Fibroblast of the conjunctiva (primary cell): ENCODE measurements around the gene ARSI.

Experiments used
- DNase-seq: peaks from one replicate; pipeline ENCODE4 v3.0.0-alpha.2; 2010; ENCODE audit warnings: low read depth

ARSI gene

DNA sequence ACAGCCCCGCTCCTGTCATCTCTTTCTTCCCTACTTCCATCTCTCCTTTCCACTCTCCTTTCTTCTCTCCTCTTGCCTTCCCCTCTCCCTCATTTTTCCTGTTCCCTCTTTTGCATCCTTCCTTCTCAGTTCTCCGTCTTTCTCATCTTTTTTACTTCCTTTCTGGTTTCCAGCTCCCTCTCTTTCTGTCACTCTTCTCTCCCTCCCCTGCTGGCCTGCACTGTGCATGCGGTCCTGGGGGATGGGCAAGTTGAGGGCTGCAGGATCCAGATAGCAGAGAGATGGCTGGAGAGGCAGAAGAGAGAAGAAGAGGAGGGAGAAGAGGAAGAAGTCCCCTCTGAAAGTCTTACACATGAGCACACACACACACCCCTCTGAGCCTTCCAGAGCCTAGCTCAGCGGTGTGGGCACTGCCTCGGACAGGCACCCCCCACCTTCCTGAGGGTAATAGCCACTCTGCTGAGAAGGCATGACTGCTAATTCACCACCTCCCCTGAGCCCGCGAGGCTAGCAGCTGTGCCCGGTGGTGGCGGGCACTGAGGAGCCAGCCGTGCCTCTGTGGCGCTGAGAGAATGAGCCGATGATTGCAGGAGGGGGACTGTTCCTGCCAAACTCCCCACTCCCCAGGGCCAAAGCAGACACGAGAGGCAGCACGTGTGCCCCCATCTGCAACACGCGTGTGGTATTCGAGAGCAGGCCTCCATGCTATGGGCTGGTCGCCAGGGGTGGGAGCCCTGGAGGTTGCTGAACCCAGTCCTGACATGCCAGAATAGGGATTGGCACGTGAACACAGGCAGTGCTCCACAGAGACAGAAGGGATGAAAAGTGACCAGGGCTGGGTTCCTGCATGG, 9.4 kb downstream of the ARSI start:
- DNase-seq = no peak

DNA sequence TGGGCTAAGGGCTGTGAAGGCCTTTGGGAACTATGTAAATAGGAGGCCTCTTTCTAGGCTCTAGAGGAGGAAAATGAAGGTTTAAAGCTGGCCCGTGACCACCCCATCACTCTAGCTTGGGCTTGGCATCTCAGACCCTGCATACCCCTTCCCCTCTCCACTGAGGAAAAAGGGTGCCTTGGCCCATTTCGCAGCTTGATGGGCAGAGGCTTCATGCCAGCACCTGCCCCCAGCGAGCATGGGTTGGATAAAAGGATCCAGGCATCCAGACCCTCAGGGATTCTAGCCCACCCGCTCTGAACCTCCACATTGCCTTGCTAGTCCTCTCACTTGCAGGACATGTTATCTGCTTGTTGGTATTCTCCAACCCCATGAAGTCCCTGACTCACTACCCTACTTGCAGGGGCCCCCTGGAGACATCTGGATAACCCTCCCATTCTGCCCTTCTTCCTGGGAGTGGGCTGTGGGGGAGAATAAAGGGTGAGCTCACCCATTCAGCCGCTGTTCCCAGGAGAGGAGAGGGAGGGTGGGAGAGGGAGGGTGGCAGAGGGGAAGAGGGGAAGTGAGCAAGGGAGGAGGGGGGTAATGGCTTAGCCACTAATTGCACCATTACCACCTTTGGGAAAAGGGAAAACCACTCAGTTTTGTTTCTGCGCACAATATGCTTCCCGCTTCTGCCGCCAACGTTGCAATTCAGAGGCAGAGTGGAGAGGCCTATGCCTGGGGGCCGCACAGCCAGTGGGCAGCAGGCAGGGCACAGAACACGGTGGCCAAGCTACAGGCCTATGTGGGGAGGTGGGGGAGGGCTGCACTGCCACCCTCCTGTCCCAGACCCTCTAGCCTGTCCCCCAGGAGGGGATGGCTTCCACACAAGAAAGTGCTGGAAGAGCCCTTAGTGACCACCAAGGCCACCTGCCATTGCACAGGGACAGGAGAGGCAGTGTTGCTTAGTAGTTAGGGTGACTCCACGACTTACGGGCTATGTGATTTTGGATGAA, 11.0 kb downstream of the ARSI start:
- DNase-seq = no peak

DNA sequence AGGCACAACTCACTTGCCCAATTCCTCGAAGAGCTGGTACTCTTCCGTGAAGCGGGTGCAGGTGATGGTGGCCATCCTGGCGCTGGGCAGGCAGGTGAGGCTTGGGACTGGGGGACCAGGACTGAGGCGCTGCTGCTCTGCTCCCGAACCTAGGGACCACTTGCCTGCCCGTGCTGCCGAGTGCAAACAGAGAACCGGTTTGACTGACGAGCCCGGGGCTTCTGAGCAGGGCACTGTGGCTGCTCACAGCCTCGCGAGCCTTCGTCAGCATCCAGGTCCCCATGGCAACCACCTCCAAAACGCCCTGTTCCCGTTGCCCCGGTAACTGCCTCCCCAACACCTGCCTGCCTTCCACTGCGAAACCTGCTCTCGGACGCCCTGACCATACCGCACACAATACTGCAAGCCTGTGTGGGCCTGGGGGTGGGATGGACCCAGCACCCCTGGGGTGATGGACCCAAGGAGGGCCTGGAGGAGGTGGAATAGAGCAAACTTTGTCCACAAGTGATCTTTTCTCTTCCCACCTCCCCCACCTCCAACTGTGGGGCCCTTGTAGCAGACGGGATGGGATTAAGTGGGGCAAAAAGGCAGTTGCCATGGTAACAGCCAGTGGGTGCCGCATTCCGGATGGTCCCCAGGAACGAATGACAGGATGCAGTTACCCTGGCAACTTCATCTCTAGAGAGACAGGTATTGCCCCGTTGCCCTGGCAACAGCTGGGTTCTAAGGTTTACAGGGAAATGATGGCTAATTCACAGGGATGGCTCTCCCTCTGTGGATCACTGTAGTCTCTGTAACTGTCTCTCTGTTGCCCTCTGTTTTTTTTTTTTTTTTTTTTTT, 12.9 kb downstream of the ARSI start, which contains the start of gene CAMK2A:
Gene CAMK2A, minus strand, starts transcription at position 223 of the 840 bp plus-strand sequence. Its CDS starts 148 bp downstream, at position 75.
- no peak for DNase-seq

DNA sequence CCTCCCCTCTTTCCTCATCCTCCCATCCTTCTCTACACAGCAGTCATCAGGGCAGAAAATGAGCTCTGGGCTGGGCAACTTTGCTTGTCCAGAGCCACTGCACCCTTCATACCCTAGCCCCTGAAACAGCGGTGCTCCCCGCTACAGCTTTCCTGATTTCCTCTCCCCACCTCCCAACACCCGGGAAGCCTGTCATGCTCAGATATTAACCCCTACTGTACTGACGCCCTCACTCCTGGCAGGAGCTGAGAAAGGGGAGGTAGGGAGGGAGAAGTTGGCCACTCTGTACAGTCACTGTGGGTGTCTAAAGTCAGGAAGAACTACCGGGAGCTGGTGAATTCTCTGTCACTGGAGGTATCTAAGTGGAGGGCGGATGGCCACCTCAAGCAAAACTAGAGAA, 13.9 kb downstream of the ARSI start:
- DNase-seq = no peak

DNA sequence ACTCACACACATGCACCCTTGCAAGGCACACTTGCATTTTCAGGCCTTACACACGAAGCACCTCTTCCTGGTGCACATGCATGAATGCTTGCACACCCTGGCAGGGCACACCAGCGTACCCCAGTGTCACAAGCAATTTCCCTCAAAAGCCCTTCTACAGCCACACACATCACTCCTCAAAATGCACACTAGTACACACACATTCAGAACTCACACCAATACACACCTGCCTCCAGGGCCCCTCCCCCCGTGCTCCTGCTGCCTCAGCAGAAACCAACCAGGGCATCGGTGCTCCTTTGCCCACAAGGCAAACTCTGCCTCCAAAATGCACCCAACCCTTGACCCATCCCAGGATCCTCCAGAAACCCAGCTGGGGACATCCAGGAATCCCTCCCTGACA, 14.3 kb downstream of the ARSI start:
- DNase-seq = no peak

DNA sequence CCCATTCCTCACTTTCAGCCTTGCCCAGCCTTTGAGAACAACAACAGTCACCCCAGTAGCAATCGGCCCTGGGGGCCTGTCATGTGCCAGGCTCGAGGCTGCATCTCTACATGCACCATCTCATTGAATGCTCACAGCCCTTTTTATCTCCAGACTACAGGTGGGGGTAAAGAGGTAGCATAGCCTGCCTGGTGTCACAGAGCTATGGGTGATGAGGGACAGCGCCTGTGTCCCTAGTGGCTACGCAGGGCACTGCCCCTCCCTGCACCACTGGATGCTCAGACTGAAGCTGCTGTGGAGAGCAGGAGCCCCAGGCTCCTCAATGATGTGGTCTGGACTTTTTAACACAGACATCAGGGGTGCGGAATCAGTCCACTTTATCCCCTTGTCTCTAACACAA, 15.9 kb downstream of the ARSI start:
- DNase-seq = no peak

DNA sequence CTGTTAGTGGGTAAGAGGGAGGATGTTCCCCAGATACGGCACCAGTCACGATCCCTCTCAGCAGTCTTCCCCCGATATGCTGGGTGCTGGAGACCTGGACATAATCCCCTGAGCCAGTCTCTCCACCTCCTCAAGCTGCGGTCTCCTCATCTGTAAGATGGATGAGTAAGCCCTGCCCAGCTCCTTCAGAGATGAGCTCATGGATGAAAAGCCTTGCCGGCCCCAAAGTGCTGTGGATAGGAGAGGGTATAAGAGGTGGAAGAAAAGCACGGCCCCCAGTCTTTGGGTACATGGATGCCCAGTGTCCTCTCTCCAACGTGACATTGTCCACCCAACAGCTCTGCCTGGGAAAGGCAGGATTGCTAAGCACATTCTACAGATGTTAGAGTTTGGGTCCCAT, 17.6 kb downstream of the ARSI start:
- no peak for DNase-seq

DNA sequence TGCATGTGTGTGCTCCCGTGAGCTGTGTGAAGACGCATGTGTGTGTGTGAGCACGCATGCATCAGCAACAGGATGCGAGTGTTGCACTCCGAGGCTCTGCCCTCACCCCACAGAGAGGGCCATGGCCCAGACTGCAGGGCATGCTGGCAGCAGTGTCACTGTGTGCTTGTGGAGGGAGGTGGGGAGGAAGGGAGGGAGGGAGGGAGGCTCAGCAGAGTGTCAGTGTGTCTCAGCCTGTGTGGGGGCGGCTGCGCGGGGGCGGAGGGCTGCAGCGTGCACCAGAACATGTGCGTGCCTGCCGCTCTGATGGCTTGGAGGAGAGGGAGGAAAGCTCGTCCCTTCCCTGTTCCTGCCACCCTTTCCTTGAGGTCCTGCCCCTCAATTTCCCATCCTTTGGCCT, 18.4 kb downstream of the ARSI start:
- no peak for DNase-seq

DNA sequence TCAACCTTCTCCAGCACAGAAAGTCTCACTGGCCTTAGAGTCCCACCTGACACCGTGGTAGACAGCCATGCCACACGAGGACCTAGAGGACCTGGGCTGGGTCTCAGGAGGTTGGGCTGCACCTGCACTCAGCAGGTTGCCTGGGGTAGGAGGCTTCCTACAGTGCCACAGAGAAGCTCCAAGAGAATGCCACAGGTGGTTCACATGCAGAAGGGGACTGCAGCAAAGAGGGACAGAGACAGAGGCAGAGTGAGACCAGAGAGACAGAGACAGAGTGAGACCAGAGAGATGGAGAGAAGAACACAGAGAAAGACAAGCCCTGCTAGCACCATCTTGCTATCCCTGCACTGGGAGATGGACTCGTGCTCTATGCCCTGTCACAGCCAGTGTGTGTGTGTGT, 18.8 kb downstream of the ARSI start:
- no peak for DNase-seq

DNA sequence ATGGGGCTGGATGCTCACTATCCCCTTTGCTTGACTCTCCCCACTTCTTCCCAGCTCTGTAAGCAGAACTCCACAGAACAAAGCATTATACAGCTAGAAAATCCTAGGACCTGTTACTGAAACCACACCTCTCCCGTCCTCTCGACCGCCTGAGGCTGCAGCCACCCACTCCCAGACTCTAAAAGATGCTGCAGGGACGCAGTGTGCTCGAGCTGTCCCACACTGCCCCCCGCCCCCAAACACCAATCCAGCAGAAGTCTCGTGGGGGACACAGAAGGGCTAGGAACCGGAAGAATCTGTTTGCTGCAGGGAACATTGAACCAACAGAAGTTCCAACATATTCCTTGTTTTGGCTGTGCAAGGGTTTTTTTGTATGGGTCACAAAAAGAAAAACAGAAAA, 20.7 kb downstream of the ARSI start:
- no peak for DNase-seq

DNA sequence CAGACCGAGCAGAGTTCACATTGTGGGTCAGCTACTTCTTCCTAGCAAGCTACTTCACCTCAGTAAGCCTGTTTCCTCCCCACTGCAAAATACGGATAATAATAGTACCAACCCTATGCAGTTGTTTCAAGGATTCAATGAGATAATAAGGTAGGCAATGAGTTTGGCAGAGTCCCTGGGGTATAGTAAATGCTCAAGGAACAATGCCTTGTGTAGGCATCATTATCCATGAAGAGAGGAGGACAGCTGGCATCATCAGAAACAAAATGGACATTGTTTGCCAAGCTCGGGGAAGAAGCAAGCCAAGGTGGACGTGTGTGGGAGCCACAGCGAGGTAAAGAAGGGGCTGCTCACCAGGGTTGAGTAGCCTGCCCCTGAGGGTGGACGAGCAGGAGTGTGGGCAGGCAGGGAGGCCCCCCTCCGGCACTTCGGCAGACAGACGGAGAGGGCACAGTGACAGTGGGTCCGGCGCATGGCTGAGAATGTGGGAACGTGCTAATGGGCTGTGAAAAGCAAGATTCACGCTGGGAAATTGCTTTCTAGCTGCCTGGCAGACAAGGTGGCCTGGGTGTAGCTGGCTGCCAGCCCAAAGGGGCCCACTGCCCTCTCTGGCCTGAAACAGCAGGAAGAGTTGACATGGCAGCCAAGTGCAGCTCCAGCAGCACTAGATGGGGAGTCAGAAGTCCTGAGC, 23.2 kb downstream of the ARSI start:
- DNase-seq = no peak

DNA sequence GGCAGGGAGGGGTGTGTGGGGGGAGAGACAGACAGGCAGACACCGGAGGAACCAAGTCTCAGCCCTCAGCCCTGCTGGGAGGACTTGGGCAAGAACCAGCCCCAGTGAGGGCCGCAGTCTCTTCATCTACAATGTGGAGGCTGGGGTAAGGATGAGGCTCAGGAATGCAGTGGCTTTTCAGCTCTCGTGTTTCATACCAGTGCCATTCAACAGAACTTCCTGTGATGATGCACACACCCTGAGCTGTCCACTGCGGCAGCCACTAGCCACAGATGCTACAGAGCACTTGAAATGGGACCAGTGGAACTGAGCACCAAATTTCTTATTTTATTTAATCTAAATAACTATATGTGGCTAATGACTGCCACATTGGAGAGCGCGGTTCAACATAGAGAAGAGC, 23.8 kb downstream of the ARSI start:
- DNase-seq = no peak

DNA sequence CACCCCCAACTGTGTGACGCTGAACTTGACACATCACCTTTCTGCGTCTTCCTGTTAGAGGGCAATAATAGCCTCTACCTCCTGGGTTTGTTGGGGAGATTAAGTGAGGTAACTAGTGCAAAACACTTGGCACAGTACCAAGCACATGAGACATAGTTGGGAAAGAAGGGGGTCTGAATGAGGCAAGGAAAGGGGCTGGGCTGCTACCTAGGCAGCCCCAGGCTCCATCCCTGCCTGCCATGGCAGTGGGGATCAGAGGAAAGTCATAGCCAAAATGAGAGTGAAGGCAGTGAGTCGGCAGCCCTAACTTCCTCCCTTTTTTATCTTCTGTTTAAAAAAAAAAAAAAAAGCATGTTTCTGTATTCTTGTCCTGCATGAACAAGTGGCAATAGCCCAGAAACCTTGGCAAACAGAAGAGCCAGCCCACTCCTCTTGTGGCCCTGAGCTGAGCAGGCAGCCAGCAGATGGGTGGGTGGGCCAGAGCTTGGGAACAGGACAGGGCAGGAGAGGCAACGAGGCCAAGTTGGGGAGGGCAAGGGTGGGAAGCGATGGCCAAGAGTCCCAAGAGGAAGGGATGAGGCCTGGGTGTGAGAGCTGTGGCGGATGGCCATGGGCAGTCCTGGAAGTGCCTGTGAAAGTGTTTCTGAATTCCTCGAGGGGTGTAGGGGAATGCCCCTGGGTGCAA, 24.5 kb downstream of the ARSI start:
- DNase-seq = no peak

DNA sequence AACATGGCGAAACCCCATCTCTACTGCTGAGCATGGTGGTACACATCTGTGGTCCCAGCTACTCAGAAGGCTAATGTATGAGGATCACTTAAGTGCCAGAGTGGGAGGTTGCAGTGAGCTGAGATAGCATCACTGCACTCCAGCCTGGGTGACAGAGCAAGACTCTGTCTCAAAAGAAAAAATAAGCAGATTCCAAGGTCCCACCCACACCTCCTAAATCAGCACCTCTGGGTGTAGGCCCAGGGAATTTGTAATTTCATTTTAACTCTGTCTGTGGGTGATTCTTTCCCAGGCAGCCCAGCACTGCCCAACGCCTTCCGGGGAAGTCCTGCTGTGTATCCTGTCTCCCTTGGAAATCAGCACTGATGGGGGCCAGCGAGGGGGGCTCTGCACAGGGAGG, 25.7 kb downstream of the ARSI start:
- no peak for DNase-seq

DNA sequence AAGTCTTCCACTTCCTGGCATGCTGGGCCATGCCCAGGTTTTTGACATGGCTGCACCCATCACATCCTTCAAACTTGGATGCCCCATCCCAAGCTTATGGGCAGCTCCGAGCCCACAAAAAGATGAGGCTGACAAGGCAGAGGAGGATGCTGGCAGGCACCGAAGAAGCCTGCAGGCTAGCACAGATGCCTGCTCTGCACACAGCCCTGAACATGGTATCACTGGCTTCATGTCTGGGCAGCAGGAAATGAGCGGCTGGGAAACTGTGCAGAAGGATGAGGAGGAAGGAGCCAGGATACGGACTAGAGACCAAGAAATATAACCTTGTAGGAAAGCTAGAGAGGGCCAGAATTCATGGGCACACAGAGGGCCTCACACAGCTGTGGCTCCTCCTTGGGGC, 27.9 kb downstream of the ARSI start:
- no peak for DNase-seq

DNA sequence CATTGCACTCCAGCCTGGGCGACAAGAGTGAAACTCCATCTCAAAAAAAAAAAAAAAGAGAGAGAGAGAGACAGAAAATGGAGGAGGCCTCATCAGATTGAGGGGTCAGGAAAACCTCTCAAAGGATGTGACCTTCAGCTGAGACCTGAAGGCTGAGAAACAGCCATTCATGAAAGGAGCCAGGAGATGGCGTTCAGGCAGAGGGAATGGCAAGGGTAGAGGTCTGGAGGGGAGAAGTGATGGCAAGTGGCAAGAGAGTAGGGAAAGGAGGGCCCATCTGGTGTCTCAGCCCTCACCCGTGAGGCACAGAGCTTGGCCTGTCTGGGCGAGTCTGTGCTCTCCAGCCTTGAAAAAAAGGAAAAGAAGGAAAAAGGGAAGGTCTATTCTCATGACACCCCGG, 30.2 kb downstream of the ARSI start:
- peak; percentile 28 for DNase-seq

DNA sequence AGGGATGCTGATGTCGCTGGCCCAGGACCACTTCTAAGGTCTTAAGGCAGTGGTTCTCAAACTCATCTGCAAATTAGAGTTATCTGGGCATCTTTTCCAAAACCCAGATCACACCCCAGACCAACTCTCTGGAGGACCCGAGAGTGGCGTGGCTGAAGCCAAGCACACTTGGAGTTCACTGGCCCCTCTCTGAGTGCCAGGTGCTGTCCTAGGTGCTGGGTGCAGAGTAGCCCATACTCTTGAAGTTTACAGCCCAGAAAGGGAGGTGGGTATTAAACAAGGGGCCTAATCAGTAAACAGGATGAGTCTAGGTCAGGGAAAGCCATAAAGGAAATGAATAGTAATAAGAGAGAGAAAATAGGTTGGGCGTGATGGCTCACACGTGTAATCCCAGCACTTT, 30.8 kb downstream of the ARSI start:
- no peak for DNase-seq

DNA sequence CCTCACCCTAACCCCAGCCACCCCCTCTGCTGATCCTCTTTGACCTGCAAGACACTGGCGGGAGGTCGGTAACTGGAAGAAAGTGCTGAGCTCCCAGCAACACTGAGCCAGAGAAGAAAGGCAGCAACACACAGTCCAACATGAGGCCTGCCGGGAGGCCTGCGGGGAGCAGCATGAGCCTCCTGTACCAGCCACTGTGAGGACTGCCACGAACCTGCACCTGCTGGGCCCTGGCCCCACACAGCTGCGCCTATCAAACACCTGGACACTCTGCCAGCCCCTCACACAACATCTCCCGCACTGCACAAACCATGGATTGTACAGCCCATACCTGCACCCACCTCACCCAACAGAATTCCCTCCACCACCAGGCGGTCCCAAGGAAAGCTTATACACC, 31.4 kb downstream of the ARSI start:
- no peak for DNase-seq

DNA sequence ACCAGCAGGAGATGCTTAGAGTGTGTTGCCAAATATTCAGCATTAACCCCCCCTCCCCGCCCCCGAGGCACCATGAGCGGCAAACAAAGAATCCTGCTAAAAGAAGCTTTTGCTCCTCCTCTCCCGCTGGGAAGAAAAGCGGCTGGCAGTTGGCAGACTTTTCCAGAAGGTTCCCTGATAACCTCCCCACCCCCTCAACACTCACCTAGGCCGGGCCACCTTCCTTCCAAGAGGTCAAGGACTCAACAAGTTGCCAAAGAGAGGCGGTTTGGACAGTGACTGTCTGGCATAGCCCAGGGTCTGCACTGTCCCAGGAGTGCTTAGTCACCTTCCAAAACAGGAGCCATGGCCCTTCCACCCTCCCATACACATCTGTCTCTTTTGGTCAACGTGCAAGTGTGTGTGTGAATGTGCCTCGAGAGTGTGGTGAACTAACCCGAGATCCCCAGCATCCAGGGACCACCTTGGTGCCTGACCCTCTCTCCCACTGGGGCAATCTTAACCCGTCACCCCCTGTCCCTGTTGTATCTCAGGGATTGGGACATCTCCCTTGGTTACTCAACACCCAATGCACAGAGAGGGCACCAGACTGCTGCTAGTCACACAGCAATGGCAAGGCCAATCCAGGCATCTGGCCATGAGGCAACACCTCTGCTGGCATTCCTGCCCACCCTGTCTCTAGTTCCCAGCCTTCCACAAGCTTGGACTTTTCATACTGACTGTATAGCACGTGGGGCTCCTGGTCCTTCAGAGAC, 32.0 kb downstream of the ARSI start:
- DNase-seq = no peak

DNA sequence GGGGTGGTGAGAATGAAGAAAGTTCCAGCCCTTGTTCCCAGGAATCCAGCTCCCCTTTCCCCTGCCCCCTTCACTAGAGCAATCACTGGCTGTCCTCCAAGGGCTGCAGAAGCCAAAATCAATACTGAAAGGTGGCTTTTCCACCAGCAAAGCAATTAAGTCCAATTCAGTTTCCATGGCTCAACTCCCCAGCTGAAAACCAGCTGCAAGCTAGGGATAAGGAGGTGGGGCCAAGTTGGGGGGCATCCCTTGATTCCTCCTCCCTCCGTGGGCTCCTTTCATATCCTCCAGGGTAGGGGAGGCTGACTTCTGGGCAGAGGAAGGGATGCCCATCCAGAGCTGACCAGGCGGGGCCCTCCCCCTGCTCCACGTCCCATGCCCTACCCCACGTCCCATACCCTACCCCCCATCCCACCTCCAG, 35.8 kb downstream of the ARSI start:
- no peak for DNase-seq
